Endothelial cell of umbilical vein (primary cell): ENCODE data around the gene CNDP2. TPM values are rescaled to one million over a fixed set of nuclear protein-coding genes. Genes with fewer than 3 reads are reported as not detected.

Experiments
- BruUV-seq: library from RNA; stranded (reverse); fragments of 400-500 nt; replicated peaks from 2 replicates; lab custom pipeline; 2021; lab: Mats Ljungman, UMichigan
- CTCF ChIA-PET: fragments of 300-600, 350-600 bp; sonication (Branson Sonifier 250); formaldehyde crosslinking; loops from one replicate; lab custom pipeline; 2021; ENCODE audit warnings: antibody characterized with exemption, inconsistent platforms; lab: Charles Lee
- POLR2A ChIA-PET: fragments of 300-600, 350-600 bp; sonication (Branson Sonifier 250); formaldehyde crosslinking; loops from one replicate; lab custom pipeline; 2021; ENCODE audit warnings: antibody characterized with exemption, inconsistent platforms; lab: Charles Lee
- DNase-seq: peaks from one replicate; pipeline ENCODE4 v3.0.0-alpha.2; 2011; ENCODE audit warnings: low read depth, low spot score
- FAIRE-seq: peaks from 2 replicates; lab custom pipeline; 2011; peaks lifted over from hg19 to GRCh38; lab: Jason Lieb, UNC
- H2AFZ ChIP-seq: 2 replicates; pipeline ENCODE4 v1.6.0; 2012; ENCODE audit warnings: low read depth, low read length, control low read depth, inconsistent platforms
- H3K27ac ChIP-seq: 2 replicates; pipeline ENCODE4 v1.5.1; 2011; ENCODE audit warnings: low read depth, mild to moderate bottlenecking, control low read depth, low read length, moderate library complexity; ENCODE audit not compliant: insufficient read depth
- H3K27me3 ChIP-seq, 2 experiments: 2 replicates each; pipeline versions ENCODE4 v1.6.0 to v1.6.1; 2011; ENCODE audit warnings: low read length in 2 of 2, mixed read lengths in 1 of 2; ENCODE audit not compliant: control insufficient read depth in 2 of 2, insufficient read depth in 2 of 2
- H3K36me3 ChIP-seq, 2 experiments: 2 replicates in 1 of 2; 3 replicates in 1 of 2; pipeline ENCODE4 v1.5.1; 2011; ENCODE audit warnings: low read length in 2 of 2, mild to moderate bottlenecking in 1 of 2, moderate library complexity in 1 of 2; ENCODE audit not compliant: control insufficient read depth in 2 of 2, insufficient read depth in 2 of 2; ENCODE audit errors: extremely low read depth in 1 of 2
- H3K4me1 ChIP-seq: 3 replicates; pipeline ENCODE4 v1.5.1; 2011; ENCODE audit warnings: mild to moderate bottlenecking, low read length; ENCODE audit not compliant: control insufficient read depth, insufficient read depth; ENCODE audit errors: extremely low read depth
- H3K4me2 ChIP-seq: 2 replicates; pipeline ENCODE4 v1.6.1; 2011; ENCODE audit warnings: low read length, control low read depth, mixed read lengths; ENCODE audit not compliant: insufficient read depth
- H3K4me3 ChIP-seq, 3 experiments: fragments of 200-600 bp in 1 of 3; sonication (generic), shearing (Covaris generic) in 1 of 3; replicated peaks in 1 of 3; 2 replicates each; pipeline ENCODE4 v1.5.1; 2011 to 2016; ENCODE audit warnings: control low read depth in 3 of 3, low read length in 3 of 3, mild to moderate bottlenecking in 2 of 3, inconsistent platforms in 1 of 3, low read depth in 1 of 3, moderate library complexity in 1 of 3; ENCODE audit not compliant: insufficient read depth in 1 of 3
- H3K79me2 ChIP-seq: 2 replicates; pipeline ENCODE4 v1.6.0; 2012; ENCODE audit warnings: low read length, inconsistent platforms; ENCODE audit not compliant: control insufficient read depth, insufficient read depth
- H3K9ac ChIP-seq: replicated peaks from 2 replicates; pipeline ENCODE3; 2011; ENCODE audit warnings: low read length, control low read depth; ENCODE audit not compliant: insufficient read depth; ENCODE audit errors: extremely low read depth
- H3K9me1 ChIP-seq: replicated peaks from 3 replicates; pipeline ENCODE4 v1.6.0; 2011; ENCODE audit warnings: mild to moderate bottlenecking, low read length; ENCODE audit not compliant: control insufficient read depth, insufficient read depth; ENCODE audit errors: extremely low read depth
- H3K9me3 ChIP-seq: replicated peaks from 2 replicates; pipeline ENCODE4 v1.5.1; 2012; ENCODE audit warnings: low read length, inconsistent platforms; ENCODE audit not compliant: control insufficient read depth, insufficient read depth
- H4K20me1 ChIP-seq: replicated peaks from 2 replicates; pipeline ENCODE3; 2011; ENCODE audit warnings: mild to moderate bottlenecking, low read length; ENCODE audit not compliant: control insufficient read depth, insufficient read depth; ENCODE audit errors: extremely low read depth
- EZH2 ChIP-seq: IDR thresholded peaks from 2 replicates; pipeline ENCODE4 v1.6.1; 2012; ENCODE audit warnings: borderline replicate concordance, low read depth, mild to moderate bottlenecking, moderate library complexity, low read length, inconsistent platforms; ENCODE audit not compliant: severe bottlenecking
- FOS ChIP-seq: IDR thresholded peaks from 2 replicates; pipeline ENCODE4 v1.6.1; 2011; ENCODE audit warnings: mild to moderate bottlenecking, low read length, moderate library complexity, borderline replicate concordance; ENCODE audit not compliant: insufficient read depth
- GATA2 ChIP-seq: IDR thresholded peaks from 2 replicates; pipeline ENCODE4 v1.7.0; 2011; ENCODE audit warnings: low read depth, mild to moderate bottlenecking, moderate library complexity, mixed read lengths, low read length; ENCODE audit not compliant: insufficient read length, insufficient read depth
- JUN ChIP-seq: IDR thresholded peaks from 2 replicates; pipeline ENCODE4 v1.6.1; 2011; ENCODE audit warnings: borderline replicate concordance, low read depth; ENCODE audit not compliant: insufficient read length, insufficient read depth
- MAX ChIP-seq: IDR thresholded peaks from 2 replicates; pipeline ENCODE4 v1.6.1; 2011; ENCODE audit not compliant: insufficient read depth, insufficient read length
- MYC ChIP-seq: IDR thresholded peaks from one replicate; pipeline ENCODE4 v1.6.1; 2011; ENCODE audit warnings: mild to moderate bottlenecking, low read depth, low read length
- POLR2A ChIP-seq: IDR thresholded peaks from 2 replicates; pipeline ENCODE4 v1.6.1; 2012; ENCODE audit warnings: low read depth, mild to moderate bottlenecking, control low read depth, low read length
- POLR2AphosphoS5 ChIP-seq: IDR thresholded peaks from 2 replicates; pipeline ENCODE4 v1.6.1; 2012; ENCODE audit warnings: low read depth, mild to moderate bottlenecking, control low read depth, low read length, moderate library complexity; ENCODE audit not compliant: insufficient read depth
- dilution Hi-C: fragments of 300-500 bp; cut with MboI; formaldehyde crosslinking; loops from one replicate; pipeline ENCODE4 v1.15.0; 2019; ENCODE audit warnings: low sequenced_read_pairs; ENCODE audit not compliant: extremely low pct_ligation_motif_present
- intact Hi-C: fragments of 100-400 bp; cut with micrococcal nuclease; formaldehyde crosslinking; loops from one replicate; pipeline ENCODE4 v1.10.0; 2022
- polyA plus RNA-seq, 4 experiments: library from polyadenylated mRNA; depleted of rRNA in 3 of 4; stranded (reverse) in 3 of 4; unstranded in 1 of 4; fragments of >200 nt; gene quantifications; 2 replicates each; pipeline versions ENCODE4 v1.2.1 to v1.2.3, GENCODE V29; 2011 to 2012; ENCODE audit warnings: missing spikeins in 1 of 4
- total RNA-seq: library from RNA; stranded (reverse); gene quantifications from 2 replicates; pipeline ENCODE4 v1.2.3, GENCODE V29; 2021
- TF ChIP-seq, protein P1 (sequence below), 2 donors: IDR thresholded peaks; 1 replicate in 1 of 2; 2 replicates in 1 of 2; pipeline ENCODE4 v1.5.1; 2011; ENCODE audit warnings: low read length in 2 of 2, mild to moderate bottlenecking in 2 of 2, moderate library complexity in 2 of 2, control low read depth in 1 of 2, inconsistent platforms in 1 of 2, low read depth in 1 of 2; ENCODE audit not compliant: insufficient read depth in 1 of 2; ENCODE audit errors: extremely low read depth in 1 of 2

Gene CNDP2
- total and polyA plus RNA-seq, 2 donors (not counting 3 experiments of a cell fraction or from before 2014, with no cell fraction given) = 52.9 to 123 TPM

- Histone ChIP-seq H3K4me1 (no peaks in the 10 kb centered on the region), H3K9me3 (no peaks in the 10 kb centered on the region), H3K27ac (no peak overlapping the region), H3K79me2 (no peaks in the 10 kb centered on the region), H3K4me2 (no peak overlapping the region), H3K27me3 (peaks cover 40 to 62% of the 10 kb centered on the region in 2 experiments), H2AFZ (no peak overlapping the region), H3K9me1 (no peaks in the 10 kb centered on the region), H4K20me1 (no peaks in the 10 kb centered on the region), H3K36me3 (no peaks in the 10 kb centered on the region), H3K9ac (no peak overlapping the region), H3K4me3 (no peak overlapping the region)
- DNase-seq = no peak
- ChIA-PET CTCF (no interaction called here), POLR2A (no interaction called here)
- no peak for TF ChIP-seq MYC
- no peak for TF ChIP-seq JUN
- TF ChIP-seq EZH2 = no peak
- TF ChIP-seq POLR2A = no peak
- TF ChIP-seq, protein P1, sequence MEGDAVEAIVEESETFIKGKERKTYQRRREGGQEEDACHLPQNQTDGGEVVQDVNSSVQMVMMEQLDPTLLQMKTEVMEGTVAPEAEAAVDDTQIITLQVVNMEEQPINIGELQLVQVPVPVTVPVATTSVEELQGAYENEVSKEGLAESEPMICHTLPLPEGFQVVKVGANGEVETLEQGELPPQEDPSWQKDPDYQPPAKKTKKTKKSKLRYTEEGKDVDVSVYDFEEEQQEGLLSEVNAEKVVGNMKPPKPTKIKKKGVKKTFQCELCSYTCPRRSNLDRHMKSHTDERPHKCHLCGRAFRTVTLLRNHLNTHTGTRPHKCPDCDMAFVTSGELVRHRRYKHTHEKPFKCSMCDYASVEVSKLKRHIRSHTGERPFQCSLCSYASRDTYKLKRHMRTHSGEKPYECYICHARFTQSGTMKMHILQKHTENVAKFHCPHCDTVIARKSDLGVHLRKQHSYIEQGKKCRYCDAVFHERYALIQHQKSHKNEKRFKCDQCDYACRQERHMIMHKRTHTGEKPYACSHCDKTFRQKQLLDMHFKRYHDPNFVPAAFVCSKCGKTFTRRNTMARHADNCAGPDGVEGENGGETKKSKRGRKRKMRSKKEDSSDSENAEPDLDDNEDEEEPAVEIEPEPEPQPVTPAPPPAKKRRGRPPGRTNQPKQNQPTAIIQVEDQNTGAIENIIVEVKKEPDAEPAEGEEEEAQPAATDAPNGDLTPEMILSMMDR (IDR thresholded peaks at IDR 0.05; ENCODE audit: extremely low read depth in 1 of 2, insufficient read depth in 1 of 2, low read depth in 1 of 2, low read length in 2 of 2) = no peak
- TF ChIP-seq POLR2AphosphoS5 = no peak
- no peak for TF ChIP-seq MAX
- no peak for TF ChIP-seq FOS
- no peak for TF ChIP-seq GATA2
- BruUV-seq = no TSS peak
- no peak for FAIRE-seq
- intact Hi-C loops = no loop called here
- dilution Hi-C loops = no loop called here
These were observed 40.8 kb upstream of the CNDP2 start for GRCh38 chr18:74455386-74455785.
